Esophagus muscularis mucosa (tissue), 4 donors: Measurements from ENCODE around the gene ZG16. TPM values are rescaled to one million over a fixed set of nuclear protein-coding genes. Genes with fewer than 3 reads are reported as not detected.

Experiments used
- DNase-seq: peaks from one replicate; pipeline ENCODE4 v3.0.0-alpha.2; 2017; ENCODE audit errors: extremely low spot score
- H3K27ac ChIP-seq, 4 donors: fragments of 200-600 bp; sonication (generic); replicated peaks in 1 of 4; 1 replicate in 3 of 4; 2 replicates in 1 of 4; pipeline ENCODE4 v1.5.1; 2016 to 2019; ENCODE audit warnings: mild to moderate bottlenecking in 1 of 4
- H3K27me3 ChIP-seq, 4 donors: fragments of 200-600 bp; sonication (generic); one replicate each; pipeline versions ENCODE4 v1.5.1 to v1.6.0; 2016 to 2019
- H3K36me3 ChIP-seq, 4 donors: fragments of 200-600 bp; sonication (generic); one replicate each; pipeline ENCODE4 v1.5.1; 2016 to 2019
- H3K4me1 ChIP-seq, 4 donors: fragments of 200-600 bp; sonication (generic); one replicate each; pipeline ENCODE4 v1.5.1; 2016 to 2019
- H3K4me3 ChIP-seq, 4 donors: fragments of 200-600 bp; sonication (generic); 1 replicate in 2 of 4; 2 replicates in 2 of 4; pipeline ENCODE4 v1.5.1; 2016 to 2019; ENCODE audit warnings: mild to moderate bottlenecking in 4 of 4, moderate library complexity in 1 of 4
- H3K9me3 ChIP-seq, 4 donors: fragments of 200-600 bp; sonication (generic); 1 replicate in 3 of 4; 2 replicates in 1 of 4; pipeline ENCODE4 v1.5.1; 2016 to 2019
- EP300 ChIP-seq: sonication (generic); formaldehyde crosslinking; IDR thresholded peaks from one replicate; pipeline ENCODE4 v1.6.1; 2017; ENCODE audit warnings: antibody characterized with exemption
- POLR2A ChIP-seq: fragments of 450-650 bp; IDR thresholded peaks from one replicate; pipeline ENCODE4 v1.6.1; 2017; ENCODE audit warnings: antibody characterized with exemption, moderate library complexity, mild to moderate bottlenecking, low read depth
- POLR2AphosphoS5 ChIP-seq, 2 donors: sonication (generic); formaldehyde crosslinking; IDR thresholded peaks; one replicate each; pipeline ENCODE4 v1.6.1; 2017; ENCODE audit warnings: antibody characterized with exemption in 2 of 2
- WGBS: methylation state at CpG from one replicate; pipeline ENCODE4 v1.1.5; 2018; 5-methylcytosine and 5-hydroxymethylcytosine counted together
- intact Hi-C: fragments of 100-400 bp; cut with DNase I; formaldehyde crosslinking; loops from one replicate; pipeline ENCODE4 v1.15.1; 2023
- total RNA-seq, 4 donors: library from RNA; depleted of rRNA; stranded (reverse); fragments of >200 nt; gene quantifications; one replicate each; pipeline versions ENCODE4 v1.1.0 to v1.2.1, GENCODE V29; 2016
- TF ChIP-seq, protein P1 (sequence below), 3 experiments: fragments of 200-600 bp in 2 of 3; fragments of 450-650 bp in 1 of 3; sonication (generic) in 2 of 3; IDR thresholded peaks; one replicate each; pipeline ENCODE4 v1.5.1; 2017 to 2019; ENCODE audit warnings: antibody characterized with exemption in 3 of 3, mild to moderate bottlenecking in 2 of 3, moderate library complexity in 1 of 3

ZG16 gene
- total RNA-seq, 4 donors from 2014 or later, result 0.23 TPM; not detected in 3

DNA sequence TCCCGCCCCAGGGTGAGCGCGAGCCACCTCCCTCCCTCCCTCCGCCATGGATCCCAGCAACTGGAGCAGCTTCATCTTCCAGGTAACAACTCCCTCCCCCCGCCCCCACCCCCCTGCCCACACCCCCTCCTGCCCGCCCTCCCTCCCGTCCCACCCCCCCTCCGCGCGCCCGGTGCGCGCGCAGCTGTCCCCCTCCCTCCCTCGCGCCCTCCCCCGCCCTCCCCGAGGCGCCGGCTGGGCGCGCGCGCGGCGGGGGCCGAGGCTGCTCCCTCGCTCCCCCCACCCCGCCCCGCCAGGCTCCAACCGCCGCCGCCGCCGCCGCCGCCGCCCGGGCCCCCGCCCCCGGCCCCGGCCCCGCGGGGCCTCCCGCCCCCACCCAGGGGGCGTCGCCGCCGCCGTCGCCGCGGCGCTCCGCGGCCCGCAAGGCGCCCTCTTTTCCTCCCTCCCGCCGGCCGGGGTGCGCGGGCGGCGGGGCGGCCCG, 28.1 kb downstream of the ZG16 start, which contains the start of gene MAZ:
TSS of gene MAZ (plus strand) at position 431 of the 481 bp plus-strand sequence. CDS start 173 bp downstream, outside the sequence.
- intact Hi-C loops, result no loop called here
- peaks cover 0 to 2% (median 0%) of the 10 kb centered on the region in 4 donors for H3K27me3 ChIP-seq
- H3K9me3 ChIP-seq, result no peaks in the 10 kb centered on the region
- peaks cover 50 to 57% (median 55%) of the 10 kb centered on the region in 4 donors for H3K4me1 ChIP-seq
- TF ChIP-seq, protein P1, sequence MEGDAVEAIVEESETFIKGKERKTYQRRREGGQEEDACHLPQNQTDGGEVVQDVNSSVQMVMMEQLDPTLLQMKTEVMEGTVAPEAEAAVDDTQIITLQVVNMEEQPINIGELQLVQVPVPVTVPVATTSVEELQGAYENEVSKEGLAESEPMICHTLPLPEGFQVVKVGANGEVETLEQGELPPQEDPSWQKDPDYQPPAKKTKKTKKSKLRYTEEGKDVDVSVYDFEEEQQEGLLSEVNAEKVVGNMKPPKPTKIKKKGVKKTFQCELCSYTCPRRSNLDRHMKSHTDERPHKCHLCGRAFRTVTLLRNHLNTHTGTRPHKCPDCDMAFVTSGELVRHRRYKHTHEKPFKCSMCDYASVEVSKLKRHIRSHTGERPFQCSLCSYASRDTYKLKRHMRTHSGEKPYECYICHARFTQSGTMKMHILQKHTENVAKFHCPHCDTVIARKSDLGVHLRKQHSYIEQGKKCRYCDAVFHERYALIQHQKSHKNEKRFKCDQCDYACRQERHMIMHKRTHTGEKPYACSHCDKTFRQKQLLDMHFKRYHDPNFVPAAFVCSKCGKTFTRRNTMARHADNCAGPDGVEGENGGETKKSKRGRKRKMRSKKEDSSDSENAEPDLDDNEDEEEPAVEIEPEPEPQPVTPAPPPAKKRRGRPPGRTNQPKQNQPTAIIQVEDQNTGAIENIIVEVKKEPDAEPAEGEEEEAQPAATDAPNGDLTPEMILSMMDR (IDR thresholded peaks at IDR 0.05), result no peak
- TF ChIP-seq POLR2A (no peak), EP300 (no peak), POLR2AphosphoS5 (IDR thresholded peaks at IDR 0.05) (no peak)
- WGBS, result 0% methylated on average over 1 of the region's 67 CpGs
- H3K4me3 ChIP-seq, result peak within 1 kb of the TSS; percentile 69 to 96 (median 78)
- DNase-seq, result peak; percentile 96
- H3K27ac ChIP-seq, result peak within 1 kb of the TSS; percentile 96 to 99 (median 98)
- H3K36me3 ChIP-seq, result peaks cover 0 to 26% (median 24%) of the 10 kb centered on the region in 4 donors

- H3K36me3 ChIP-seq, result peaks cover 0 to 26% (median 22%) of the 10 kb centered on the region in 4 donors
- peak overlapping the region; percentile 61 to 96 (median 64) for H3K4me3 ChIP-seq
- WGBS, result no CpG with 5 or more reads among the region's 99 CpGs
- peaks cover 52 to 63% (median 61%) of the 10 kb centered on the region in 4 donors for H3K4me1 ChIP-seq
- no peak for DNase-seq
- intact Hi-C loops, result no loop called here
- H3K27me3 ChIP-seq, result peaks cover 0 to 2% (median 0%) of the 10 kb centered on the region in 4 donors
- peak overlapping the region; percentile 95 to 96 (median 96) for H3K27ac ChIP-seq
- H3K9me3 ChIP-seq, result no peaks in the 10 kb centered on the region
- TF ChIP-seq, protein P1 (IDR thresholded peaks at IDR 0.05), result no peak
- TF ChIP-seq EP300 (no peak), POLR2AphosphoS5 (IDR thresholded peaks at IDR 0.05) (no peak), POLR2A (no peak)
These were observed 28.8 kb downstream of the ZG16 start for GRCh38 chr16:29806641-29807425.

- Histone ChIP-seq H3K4me1 (peaks cover 60 to 71% (median 69%) of the 10 kb centered on the region in 4 donors), H3K36me3 (peaks cover 0 to 26% (median 22%) of the 10 kb centered on the region in 4 donors), H3K4me3 (peak overlapping the region; percentile 61 to 96 (median 64)), H3K27me3 (peaks cover 0 to 2% (median 0%) of the 10 kb centered on the region in 4 donors), H3K27ac (peak overlapping the region; percentile 95 to 96 (median 96)), H3K9me3 (no peaks in the 10 kb centered on the region)
- TF ChIP-seq POLR2AphosphoS5 (IDR thresholded peaks at IDR 0.05) (peak in 1 of 2 donors; percentile 84), EP300 (no peak), POLR2A (no peak)
- TF ChIP-seq, protein P1 (IDR thresholded peaks at IDR 0.05), result peak; percentile 29 to 58 (median 56)
- DNase-seq, result peak; percentile 96
- 0% methylated on average over 3 of the region's 69 CpGs for WGBS
- intact Hi-C loops, result no loop called here
These were observed 29.6 kb downstream of the ZG16 start for GRCh38 chr16:29807426-29808218.

- peaks cover 0 to 26% (median 22%) of the 10 kb centered on the region in 4 donors for H3K36me3 ChIP-seq
- DNase-seq, result no peak
- H3K27ac ChIP-seq, result peak overlapping the region; percentile 95 to 96 (median 96)
- intact Hi-C loops, result no loop called here
- peaks cover 0 to 2% (median 0%) of the 10 kb centered on the region in 4 donors for H3K27me3 ChIP-seq
- peak overlapping the region; percentile 61 to 96 (median 64) for H3K4me3 ChIP-seq
- H3K4me1 ChIP-seq, result peaks cover 66 to 79% (median 76%) of the 10 kb centered on the region in 4 donors
- TF ChIP-seq POLR2A (no peak), EP300 (no peak), POLR2AphosphoS5 (IDR thresholded peaks at IDR 0.05) (no peak)
- TF ChIP-seq, protein P1 (IDR thresholded peaks at IDR 0.05), result no peak
- 35% methylated on average over 24 of the region's 25 CpGs for WGBS
- H3K9me3 ChIP-seq, result no peaks in the 10 kb centered on the region
These were observed 30.3 kb downstream of the ZG16 start for GRCh38 chr16:29808219-29808900.
